Activated gamma-delta T cell treated with Interleukin-2 at 50 U/mL for 16 hours (primary cell): Measurements from ENCODE around the gene KLK13.

ENCODE experiments used
- DNase-seq: peaks from one replicate; pipeline ENCODE4 v3.0.0-alpha.2; 2020

KLK13 gene, protein sequence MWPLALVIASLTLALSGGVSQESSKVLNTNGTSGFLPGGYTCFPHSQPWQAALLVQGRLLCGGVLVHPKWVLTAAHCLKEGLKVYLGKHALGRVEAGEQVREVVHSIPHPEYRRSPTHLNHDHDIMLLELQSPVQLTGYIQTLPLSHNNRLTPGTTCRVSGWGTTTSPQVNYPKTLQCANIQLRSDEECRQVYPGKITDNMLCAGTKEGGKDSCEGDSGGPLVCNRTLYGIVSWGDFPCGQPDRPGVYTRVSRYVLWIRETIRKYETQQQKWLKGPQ

GRCh38 chr19:51064534-51065220, at the start of gene KLK13:
Gene KLK13 (minus strand): TSS chr19:51065092. CDS start chr19:51065067, 25 bp downstream.
- DNase-seq = no peak

GRCh38 chr19:51114087-51114729, 49.3 kb upstream of the KLK13 start:
- no peak for DNase-seq

DNA sequence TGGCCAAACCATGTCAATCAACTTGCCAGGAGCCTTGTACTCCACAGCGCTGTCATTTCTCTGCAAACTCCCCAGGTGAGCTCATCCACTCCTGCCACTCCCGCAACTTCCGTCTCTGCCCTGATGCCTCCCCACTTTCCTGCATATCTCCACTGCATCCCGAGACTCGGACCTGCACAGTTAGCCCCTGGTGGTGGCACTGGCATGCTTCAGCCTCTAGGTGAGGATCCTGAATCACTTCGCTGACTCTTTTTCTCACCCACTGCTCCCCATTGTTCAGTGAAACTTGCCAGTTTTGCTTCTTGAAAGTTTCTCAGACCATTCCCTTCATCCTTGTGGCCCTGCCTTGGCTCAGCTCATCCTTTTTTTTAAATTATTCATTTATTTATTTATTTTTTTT, 46.7 kb upstream of the KLK13 start:
- no peak for DNase-seq

DNA sequence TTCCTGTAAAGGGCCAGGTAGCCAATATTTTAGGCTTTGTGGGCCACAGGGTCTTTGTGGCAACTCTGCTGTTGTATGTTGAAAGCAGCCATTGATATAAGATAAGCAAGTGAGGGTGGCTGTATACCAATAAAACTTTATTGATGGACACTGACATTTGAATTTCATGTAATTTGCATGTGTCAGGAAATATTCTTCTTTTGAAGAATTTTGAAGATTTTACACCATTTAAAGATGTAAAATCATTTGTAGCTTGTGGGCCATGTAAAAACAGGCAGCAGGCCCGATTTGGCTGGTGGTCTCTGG, 45.7 kb upstream of the KLK13 start:
- DNase-seq = no peak

DNA sequence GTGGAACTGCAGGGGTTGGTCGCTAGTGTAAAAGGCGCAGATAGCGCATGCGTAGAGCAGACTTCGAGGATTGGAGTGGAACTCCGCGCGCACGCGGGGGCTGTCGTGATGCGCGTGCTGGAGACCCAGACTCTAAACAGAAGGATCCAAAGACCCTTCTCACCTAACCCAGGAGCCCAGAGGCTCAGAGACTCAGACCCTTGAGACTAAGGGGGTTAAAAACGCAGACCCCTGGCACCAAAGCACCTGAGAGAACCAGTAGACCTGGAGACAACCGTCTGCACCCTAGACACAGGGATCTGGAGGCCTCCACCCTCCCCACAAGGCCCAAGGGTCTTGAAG, 43.9 kb upstream of the KLK13 start:
- no peak for DNase-seq

- DNase-seq = peak; percentile 99
Observed at GRCh38 chr19:51108066-51108804, 43.3 kb upstream of the KLK13 start, which contains the start of gene CTU1. Gene CTU1 (minus strand): TSS chr19:51108409. CDS start chr19:51104569, 3,840 bp downstream.

DNA sequence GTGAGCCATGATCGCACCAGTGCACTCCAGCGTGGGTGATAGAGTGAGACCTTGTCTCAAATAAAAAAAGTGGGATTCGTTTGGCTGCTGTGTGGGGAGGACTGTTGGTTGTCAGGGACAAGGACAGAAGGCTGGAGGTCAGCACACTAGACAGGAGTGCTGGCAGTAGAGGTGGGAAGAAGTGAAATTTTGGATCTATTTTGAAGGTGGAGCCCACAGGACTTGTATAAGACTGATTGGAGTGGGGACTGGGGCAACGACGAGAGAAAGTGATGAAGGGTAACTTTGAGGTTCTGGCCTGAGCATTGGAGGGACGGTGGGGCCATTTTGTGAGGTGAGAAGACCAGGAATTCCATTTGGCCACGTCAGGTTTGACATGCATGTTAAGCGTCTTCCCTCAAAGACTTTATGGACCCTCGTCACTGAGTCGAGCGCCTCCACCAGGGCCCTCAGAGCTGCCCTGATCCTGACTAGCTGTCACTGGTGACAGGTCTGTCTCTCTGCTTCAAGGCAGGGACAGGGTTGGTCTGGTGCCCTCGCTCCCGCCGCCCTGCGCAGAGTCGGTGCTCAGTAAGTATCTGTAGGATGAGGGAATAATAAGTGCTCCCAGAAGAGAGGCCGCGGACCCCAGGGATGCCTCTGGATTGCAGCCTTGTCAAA, 42.6 kb upstream of the KLK13 start:
- DNase-seq = no peak

DNA sequence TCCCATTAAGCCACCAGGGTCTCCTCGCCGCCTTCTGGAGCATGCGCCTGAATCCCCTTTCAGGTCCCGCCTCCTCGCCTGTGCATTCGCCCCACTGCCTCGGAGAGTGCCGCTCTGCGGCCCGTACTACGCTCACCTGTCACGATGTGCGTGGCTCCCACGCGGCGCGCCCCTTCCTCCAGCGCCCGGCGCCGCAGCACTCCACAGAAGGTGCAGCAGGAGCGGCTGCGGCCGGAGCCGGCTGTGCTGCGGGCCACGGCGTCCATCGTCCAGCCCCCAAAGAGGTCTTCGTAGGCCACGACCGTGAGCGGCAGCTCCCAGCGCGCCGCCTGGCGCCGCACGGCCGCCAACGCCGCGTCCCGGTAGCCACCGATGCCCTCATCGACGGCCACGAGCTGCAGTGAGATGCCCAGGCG, 39.0 kb upstream of the KLK13 start:
- DNase-seq = no peak

GRCh38 chr19:51102991-51103390, 38.1 kb upstream of the KLK13 start:
- DNase-seq = no peak

GRCh38 chr19:51101171-51101865, 36.4 kb upstream of the KLK13 start:
- DNase-seq = no peak

DNA sequence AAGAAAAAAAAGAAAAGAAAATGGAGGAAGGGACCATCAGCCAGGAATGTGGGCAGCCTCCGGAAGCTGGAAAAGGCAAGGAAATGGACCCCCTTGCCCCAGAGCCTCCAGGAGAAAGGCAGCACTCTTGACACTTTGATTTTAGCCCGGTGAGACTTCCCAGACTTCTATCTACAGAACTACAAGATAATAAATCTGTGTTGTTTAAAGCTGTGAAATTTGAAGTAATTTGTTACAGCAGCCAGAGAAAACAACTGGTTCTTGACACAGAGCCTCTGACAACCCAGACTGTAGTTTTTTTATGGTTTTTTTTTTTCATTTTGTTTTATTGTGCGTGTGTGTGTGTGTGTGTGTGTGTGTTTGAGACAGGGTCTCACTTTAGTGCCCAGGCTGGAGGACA, 35.7 kb upstream of the KLK13 start:
- no peak for DNase-seq

GRCh38 chr19:51099047-51099382, 34.1 kb upstream of the KLK13 start:
- no peak for DNase-seq

DNA sequence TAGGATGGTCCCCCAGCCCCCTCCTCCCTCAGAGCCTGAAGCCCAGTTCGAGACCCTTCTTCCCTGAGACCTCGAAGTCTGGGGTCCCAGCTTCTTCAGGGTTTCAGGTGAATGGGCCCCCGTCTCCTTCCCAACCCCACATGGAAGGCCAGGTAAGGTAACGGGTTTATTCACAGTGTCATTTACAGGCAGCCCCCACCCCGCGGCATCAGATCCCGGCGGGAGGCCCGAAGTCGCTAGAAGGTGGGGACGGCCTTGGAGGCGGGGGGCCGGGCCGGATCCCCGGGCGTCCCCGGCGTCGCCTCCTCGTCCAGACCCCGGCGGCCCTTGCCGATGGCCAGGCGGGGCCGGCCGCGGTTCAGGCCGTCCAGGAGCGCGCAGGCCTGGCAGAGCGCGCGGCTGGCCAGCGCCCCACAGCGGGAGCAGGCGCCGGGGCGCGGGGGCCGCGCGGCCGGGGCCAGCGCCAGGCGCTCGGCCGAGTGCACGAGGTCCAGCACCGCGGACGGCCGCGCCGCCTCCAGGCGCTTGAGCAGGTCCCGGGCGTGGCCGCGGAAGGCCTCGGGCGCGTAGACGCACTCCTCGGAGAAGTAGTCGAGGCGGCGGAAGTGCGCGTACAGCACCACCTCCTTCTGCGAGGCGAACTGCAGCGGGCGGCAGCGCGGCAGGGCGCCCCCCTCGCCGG, 33.6 kb upstream of the KLK13 start:
- peak; percentile 57 for DNase-seq

DNA sequence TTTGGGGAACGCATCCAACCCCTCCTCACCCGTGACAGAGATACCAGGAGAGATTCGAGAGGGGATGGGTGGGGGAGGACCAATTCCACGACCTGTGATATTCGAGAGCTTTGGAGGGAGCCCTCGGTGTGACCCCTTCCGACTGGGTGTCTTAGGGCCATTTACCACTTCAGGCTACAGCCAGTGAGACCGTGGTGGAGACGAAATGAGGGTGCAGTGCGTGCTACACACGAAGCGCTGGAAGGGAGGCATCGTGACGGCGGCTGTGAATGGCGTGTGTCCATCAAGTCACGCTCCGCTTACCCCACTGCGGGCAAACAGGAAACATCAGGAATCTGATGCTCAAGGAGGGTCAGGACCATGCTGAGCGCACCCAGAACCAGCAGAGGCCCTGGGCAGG, 32.9 kb upstream of the KLK13 start:
- no peak for DNase-seq

GRCh38 chr19:51097166-51097738, 32.4 kb upstream of the KLK13 start:
- peak; percentile 75 for DNase-seq

- DNase-seq = no peak
Observed at GRCh38 chr19:51096473-51097165, 31.7 kb upstream of the KLK13 start.

DNA sequence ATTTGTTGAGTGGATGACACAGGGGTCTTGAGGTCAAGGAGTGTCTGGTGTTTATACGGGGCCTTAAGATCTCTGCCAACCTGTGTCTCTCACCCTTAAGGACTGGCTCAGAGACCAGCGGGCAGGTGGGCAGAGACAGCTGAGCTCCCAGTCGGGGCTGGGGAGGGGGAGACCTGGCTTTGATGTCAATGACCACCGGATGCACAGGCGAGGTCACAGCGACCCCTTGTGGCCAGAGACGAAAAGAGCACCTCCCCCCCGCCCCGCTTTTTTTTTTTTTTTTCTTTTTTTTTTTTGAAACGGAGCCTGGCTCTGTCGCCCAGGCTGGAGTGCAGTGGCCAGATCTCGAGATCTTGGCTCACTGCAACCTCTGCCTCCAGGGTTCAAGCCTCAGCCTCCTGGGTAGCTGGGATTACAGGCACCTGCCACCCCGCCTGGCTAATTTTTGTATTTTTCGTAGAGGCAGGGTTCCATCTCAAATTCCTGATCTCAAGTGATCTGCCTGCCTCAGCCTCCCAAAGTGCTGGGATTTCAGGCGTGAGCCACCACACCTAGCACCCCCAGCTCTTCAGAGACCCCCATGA, 29.9 kb upstream of the KLK13 start:
- peak; percentile 18 for DNase-seq

DNA sequence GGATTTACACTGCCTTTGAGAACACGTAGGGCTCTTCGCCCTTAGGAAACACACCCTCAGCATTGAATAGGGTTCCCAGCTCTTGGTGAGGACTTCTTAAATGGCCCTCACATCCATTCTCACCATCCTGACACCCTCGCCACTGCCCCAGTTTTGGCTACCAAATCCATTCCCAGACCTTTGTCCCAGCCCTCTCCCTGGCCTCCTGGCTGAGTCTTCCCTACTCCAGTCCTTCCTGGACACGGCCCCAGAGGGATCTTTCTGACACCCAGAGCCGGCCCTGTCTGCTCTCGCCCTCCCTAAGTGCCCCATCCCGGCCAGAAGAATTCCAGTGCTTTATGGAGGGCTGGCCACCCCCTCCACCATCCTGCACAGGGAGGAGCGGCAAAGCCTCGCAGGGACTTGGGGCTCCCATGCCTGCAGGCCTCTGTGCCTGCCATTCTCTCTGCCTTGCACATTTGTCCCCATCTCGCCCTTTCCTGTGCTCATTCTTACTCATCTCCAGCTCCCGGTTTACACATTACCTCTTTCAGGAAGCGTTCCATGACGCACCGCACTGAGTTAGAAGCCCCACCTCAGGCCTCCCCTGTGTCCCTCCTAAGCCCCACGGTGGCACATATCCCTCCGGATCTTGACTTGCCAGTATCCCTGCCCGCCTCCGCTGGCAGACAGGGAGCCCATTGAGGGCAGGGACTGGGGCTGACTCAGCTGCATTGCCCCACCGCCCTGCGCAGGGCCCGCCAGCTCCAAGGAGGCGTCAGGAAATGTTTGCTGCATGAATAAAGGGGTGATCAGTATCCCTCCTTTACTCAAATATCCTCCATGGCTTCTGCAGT, 28.8 kb upstream of the KLK13 start:
- no peak for DNase-seq

GRCh38 chr19:51093101-51093500, 28.2 kb upstream of the KLK13 start:
- DNase-seq = no peak
